Kidney (tissue), 14 donors: Measurements from ENCODE around the gene PCMT1. TPM values are rescaled to one million over a fixed set of nuclear protein-coding genes. Genes with fewer than 3 reads are reported as not detected.

Source experiments
- DNase-seq, 5 donors: peaks; one replicate each; pipeline ENCODE4 v3.0.0-alpha.2; 2013 to 2020
- FAIRE-seq: peaks from 2 replicates; lab custom pipeline; 2012; peaks lifted over from hg19 to GRCh38; lab: Jason Lieb, UNC
- H3K27ac ChIP-seq, 2 donors: one replicate each; pipeline ENCODE4 v1.7.0; 2013; ENCODE audit warnings: low read depth in 2 of 2, low read length in 2 of 2, inconsistent platforms in 1 of 2
- H3K27me3 ChIP-seq: one replicate; pipeline ENCODE4 v1.7.1; 2013; ENCODE audit warnings: low read length, inconsistent platforms; ENCODE audit not compliant: control insufficient read depth, insufficient read depth
- H3K36me3 ChIP-seq, 3 donors: one replicate each; pipeline versions ENCODE4 v1.7.0 to v1.7.1; 2013; ENCODE audit warnings: low read length in 3 of 3, control low read depth in 1 of 3, inconsistent platforms in 1 of 3; ENCODE audit not compliant: insufficient read depth in 3 of 3, control insufficient read depth in 2 of 3
- H3K4me1 ChIP-seq, 3 donors: one replicate each; pipeline versions ENCODE4 v1.7.0 to v1.7.1; 2013; ENCODE audit warnings: low read length in 3 of 3, inconsistent platforms in 1 of 3, low read depth in 1 of 3; ENCODE audit not compliant: control insufficient read depth in 2 of 3, insufficient read depth in 2 of 3
- H3K4me3 ChIP-seq, 3 donors: one replicate each; pipeline versions ENCODE4 v1.7.0 to v1.8.1; 2013; ENCODE audit warnings: low read length in 3 of 3, control low read depth in 1 of 3, inconsistent platforms in 1 of 3
- H3K9ac ChIP-seq, 3 donors: one replicate each; pipeline versions ENCODE4 v1.7.0 to v1.7.1; 2013; ENCODE audit warnings: low read length in 3 of 3, control low read depth in 1 of 3, inconsistent platforms in 1 of 3
- H3K9me3 ChIP-seq, 3 donors: one replicate each; pipeline versions ENCODE4 v1.7.0 to v1.7.1; 2013; ENCODE audit warnings: low read length in 3 of 3, control low read depth in 1 of 3, inconsistent platforms in 1 of 3; ENCODE audit not compliant: control insufficient read depth in 2 of 3, insufficient read depth in 1 of 3
- CTCF ChIP-seq: IDR thresholded peaks from 3 replicates; pipeline ENCODE4 v1.5.1; 2012; ENCODE audit warnings: mild to moderate bottlenecking, moderate library complexity, borderline replicate concordance; ENCODE audit not compliant: insufficient read depth; ENCODE audit errors: extremely low read depth
- intact Hi-C: fragments of 100-400 bp; cut with DNase I; formaldehyde crosslinking; loops from one replicate; pipeline ENCODE4 v1.11.1; 2022
- polyA plus RNA-seq: library from polyadenylated mRNA; stranded (reverse); fragments of 350-450 nt; fragmentation: Illumina TruSeq; extraction: RNeasy Lipid Tissue Mini Kit (QIAGEN cat#74804); gene quantifications from one replicate; pipeline ENCODE4 v1.2.3, GENCODE V29; 2014; ENCODE audit warnings: low read depth, low replicate concordance; ENCODE audit not compliant: insufficient read depth
- total RNA-seq: library from RNA; stranded (reverse); fragmentation: NEBNext Ultra II Directional; extraction: Animal tissue kit (Norgen Biotek cat#: 25700); gene quantifications from one replicate; pipeline ENCODE4 v1.2.1, GENCODE V29; 2021
- donor health status: control.
- donor health status: control.
- donor health status: control.
- donor health status: control.
- donor health status: control.
- donor health status: DM: yes; HTN: yes; CAD: no.
- donor health status: Normal renal cell carcinoma (clear cell type).

The PCMT1 gene
- total and polyA plus RNA-seq, 2 donors from 2014 or later = 62.8 to 71.2 TPM

DNA sequence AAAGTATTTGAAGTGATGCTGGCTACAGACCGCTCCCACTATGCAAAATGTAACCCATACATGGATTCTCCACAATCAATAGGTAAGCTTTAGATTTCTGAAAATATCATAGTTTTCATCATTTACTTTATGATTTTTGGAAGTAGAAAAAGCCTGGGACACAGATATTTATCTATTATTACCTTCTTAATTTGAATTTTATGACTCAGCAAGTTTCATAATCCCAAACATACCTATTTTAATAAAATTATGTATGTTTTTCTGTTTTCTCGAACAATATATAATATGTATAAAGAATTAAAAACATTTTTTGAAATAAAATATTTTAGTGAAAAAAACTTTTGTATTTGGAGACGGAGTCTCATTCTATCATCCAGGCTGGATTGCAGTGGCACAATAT is 21.6 kb downstream of the PCMT1 start:
- H3K4me1 ChIP-seq = no peaks in the 10 kb centered on the region
- no peaks in the 10 kb centered on the region for H3K9me3 ChIP-seq
- no peak overlapping the region for H3K9ac ChIP-seq
- no peak overlapping the region for H3K4me3 ChIP-seq
- intact Hi-C loops = no loop called here
- no peak overlapping the region for H3K27ac ChIP-seq
- no peak for TF ChIP-seq CTCF
- FAIRE-seq = no peak
- DNase-seq = no peak
- no peaks in the 10 kb centered on the region for H3K27me3 ChIP-seq
- peaks cover 0 to 3% (median 0%) of the 10 kb centered on the region in 3 donors for H3K36me3 ChIP-seq

- Histone ChIP-seq H3K4me3 (no peak overlapping the region), H3K36me3 (peaks cover 0 to 3% (median 0%) of the 10 kb centered on the region in 3 donors), H3K4me1 (no peaks in the 10 kb centered on the region), H3K9me3 (no peaks in the 10 kb centered on the region), H3K27me3 (no peaks in the 10 kb centered on the region), H3K9ac (no peak overlapping the region), H3K27ac (no peak overlapping the region)
- DNase-seq = no peak
- TF ChIP-seq CTCF = no peak
- intact Hi-C loops = no loop called here
- no peak for FAIRE-seq
Measured at GRCh38 chr6:149771925-149772324, 22.4 kb downstream of the PCMT1 start.

- H3K36me3 ChIP-seq = no peaks in the 10 kb centered on the region
Measured at GRCh38 chr6:149777624-149778023, 28.1 kb downstream of the PCMT1 start.

More at GRCh38 chr6:149777624-149778023, 28.1 kb downstream of the PCMT1 start:
- no peak for TF ChIP-seq CTCF
- Histone ChIP-seq H3K9me3 (no peaks in the 10 kb centered on the region), H3K9ac (no peak overlapping the region), H3K27ac (no peak overlapping the region), H3K4me3 (no peak overlapping the region), H3K27me3 (no peaks in the 10 kb centered on the region), H3K4me1 (no peaks in the 10 kb centered on the region)
- DNase-seq (no peak), FAIRE-seq (no peak)
- intact Hi-C loops = no loop called here
